CD4-positive, CD25-positive, alpha-beta regulatory T cell (primary cell): ENCODE measurements around the gene DGUOK. TPM values are rescaled to one million over a fixed set of nuclear protein-coding genes. Genes with fewer than 3 reads are reported as not detected.

ENCODE experiments used
- ATAC-seq, 2 donors: fragments of 150-1000 bp; cut with Tn5 transposase; one replicate each; pipeline ENCODE4 v1.10.0; 2021; ENCODE audit warnings: low read depth in 2 of 2, moderate number of reproducible peaks in 2 of 2, moderate library complexity in 1 of 2
- DNase-seq, 3 donors: peaks; one replicate each; pipeline versions ENCODE4 v3.0.0 to v3.0.0-alpha.2; 2012 to 2022; ENCODE audit warnings: mixed read lengths in 1 of 3
- H3K27ac ChIP-seq: one replicate; pipeline ENCODE4 v1.7.0; 2013; ENCODE audit warnings: mild to moderate bottlenecking, low read length; ENCODE audit not compliant: insufficient read depth, poor library complexity, severe bottlenecking
- H3K27me3 ChIP-seq: one replicate; pipeline ENCODE4 v1.7.0; 2013; ENCODE audit warnings: low read length; ENCODE audit not compliant: control insufficient read depth, insufficient read depth
- H3K36me3 ChIP-seq: one replicate; pipeline ENCODE4 v1.7.0; 2013; ENCODE audit warnings: mild to moderate bottlenecking, low read length, moderate library complexity; ENCODE audit not compliant: control insufficient read depth, insufficient read depth
- H3K4me1 ChIP-seq: 2 replicates; pipeline ENCODE4 v1.7.0; 2013; ENCODE audit warnings: mild to moderate bottlenecking, low read length; ENCODE audit not compliant: insufficient read depth, control insufficient read depth, poor library complexity, severe bottlenecking
- H3K4me3 ChIP-seq: one replicate; pipeline ENCODE4 v1.7.0; 2013; ENCODE audit warnings: low read depth, mild to moderate bottlenecking, low read length, moderate library complexity
- H3K9me3 ChIP-seq, 2 experiments: 1 replicate in 1 of 2; 2 replicates in 1 of 2; pipeline ENCODE4 v1.7.0; 2013; ENCODE audit warnings: low read length in 2 of 2, mild to moderate bottlenecking in 1 of 2, moderate library complexity in 1 of 2; ENCODE audit not compliant: control insufficient read depth in 2 of 2
- H3K27ac Mint-ChIP-seq, 3 donors: one replicate each; pipeline ENCODE4 v1.8.0; 2020 to 2022; ENCODE audit warnings: mild to moderate bottlenecking in 3 of 3, mixed read lengths in 3 of 3, moderate library complexity in 2 of 3
- H3K27me3 Mint-ChIP-seq: one replicate; pipeline ENCODE4 v1.8.0; 2022; ENCODE audit warnings: mild to moderate bottlenecking, mixed read lengths
- H3K36me3 Mint-ChIP-seq: one replicate; pipeline ENCODE4 v1.8.0; 2020; ENCODE audit warnings: mixed read lengths
- H3K4me1 Mint-ChIP-seq, 4 donors: one replicate each; pipeline ENCODE4 v1.8.0; 2020 to 2022; ENCODE audit warnings: mixed read lengths in 4 of 4, mild to moderate bottlenecking in 1 of 4
- H3K4me3 Mint-ChIP-seq, 4 donors: one replicate each; pipeline ENCODE4 v1.8.0; 2020 to 2022; ENCODE audit warnings: mild to moderate bottlenecking in 4 of 4, mixed read lengths in 4 of 4, moderate library complexity in 3 of 4
- H3K9me3 Mint-ChIP-seq, 7 donors: one replicate each; pipeline ENCODE4 v1.8.0; 2020 to 2022; ENCODE audit warnings: mixed read lengths in 7 of 7, mild to moderate bottlenecking in 3 of 7, moderate library complexity in 2 of 7
- polyA plus RNA-seq, 4 donors: library from polyadenylated mRNA; unstranded; fragments of 300-500 nt; fragmentation: Illumina TruSeq; gene quantifications; one replicate each; pipeline ENCODE4 v1.2.3, GENCODE V29; 2021
- total RNA-seq: library from RNA; stranded (reverse); gene quantifications from one replicate; pipeline ENCODE4 v1.2.3, GENCODE V29; 2022

Gene DGUOK
- total and polyA plus RNA-seq, 5 donors from 2014 or later: 43.5 to 226 (median 188) TPM

DNA sequence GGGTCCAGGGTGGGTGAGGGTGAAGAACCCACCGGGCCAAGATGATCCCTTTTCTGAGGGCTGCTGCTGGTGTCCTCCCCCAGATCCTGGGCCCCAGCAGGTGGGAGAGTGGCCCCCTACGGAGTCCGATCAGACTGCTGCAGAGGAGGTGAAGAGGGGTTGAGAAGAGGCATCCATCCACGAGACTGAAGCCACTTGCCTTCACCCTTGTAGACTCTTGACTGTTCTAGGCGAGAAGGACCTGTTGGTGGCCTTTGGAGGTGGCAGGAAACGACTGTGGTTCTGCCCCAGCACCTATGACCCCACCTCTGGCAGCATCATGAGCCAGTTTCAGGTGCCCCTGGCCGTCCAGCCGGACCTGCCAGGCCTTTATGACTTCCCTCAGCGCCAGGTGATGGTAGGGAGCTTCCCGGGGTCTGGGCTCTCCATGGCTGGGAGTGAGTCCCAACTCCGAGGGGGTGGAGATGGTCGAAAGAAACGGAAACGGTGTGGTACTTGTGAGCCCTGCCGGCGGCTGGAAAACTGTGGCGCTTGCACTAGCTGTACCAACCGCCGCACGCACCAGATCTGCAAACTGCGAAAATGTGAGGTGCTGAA, 59.5 kb downstream of the DGUOK start:
- H3K4me3 Mint-ChIP-seq: peak overlapping the region; percentile 89 to 92 (median 90)
- no peaks in the 10 kb centered on the region for H3K9me3 ChIP-seq
- H3K4me1 Mint-ChIP-seq: peaks cover 31 to 79% (median 60%) of the 10 kb centered on the region in 4 donors
- no peaks in the 10 kb centered on the region for H3K27me3 ChIP-seq
- peak overlapping the region; percentile 76 for H3K4me3 ChIP-seq
- H3K4me1 ChIP-seq: peaks cover 67% of the 10 kb centered on the region
- DNase-seq: peak in 1 of 3 donors; percentile 74
- H3K27me3 Mint-ChIP-seq: no peaks in the 10 kb centered on the region
- H3K36me3 Mint-ChIP-seq: peaks cover 18% of the 10 kb centered on the region
- H3K36me3 ChIP-seq: no peaks in the 10 kb centered on the region
- H3K27ac ChIP-seq: peak overlapping the region; percentile 80
- peaks cover 0 to 4% (median 0%) of the 10 kb centered on the region in 7 donors for H3K9me3 Mint-ChIP-seq
- peak overlapping the region; percentile 90 to 93 (median 92) for H3K27ac Mint-ChIP-seq
- peak; percentile 16 to 32 for ATAC-seq

DNA sequence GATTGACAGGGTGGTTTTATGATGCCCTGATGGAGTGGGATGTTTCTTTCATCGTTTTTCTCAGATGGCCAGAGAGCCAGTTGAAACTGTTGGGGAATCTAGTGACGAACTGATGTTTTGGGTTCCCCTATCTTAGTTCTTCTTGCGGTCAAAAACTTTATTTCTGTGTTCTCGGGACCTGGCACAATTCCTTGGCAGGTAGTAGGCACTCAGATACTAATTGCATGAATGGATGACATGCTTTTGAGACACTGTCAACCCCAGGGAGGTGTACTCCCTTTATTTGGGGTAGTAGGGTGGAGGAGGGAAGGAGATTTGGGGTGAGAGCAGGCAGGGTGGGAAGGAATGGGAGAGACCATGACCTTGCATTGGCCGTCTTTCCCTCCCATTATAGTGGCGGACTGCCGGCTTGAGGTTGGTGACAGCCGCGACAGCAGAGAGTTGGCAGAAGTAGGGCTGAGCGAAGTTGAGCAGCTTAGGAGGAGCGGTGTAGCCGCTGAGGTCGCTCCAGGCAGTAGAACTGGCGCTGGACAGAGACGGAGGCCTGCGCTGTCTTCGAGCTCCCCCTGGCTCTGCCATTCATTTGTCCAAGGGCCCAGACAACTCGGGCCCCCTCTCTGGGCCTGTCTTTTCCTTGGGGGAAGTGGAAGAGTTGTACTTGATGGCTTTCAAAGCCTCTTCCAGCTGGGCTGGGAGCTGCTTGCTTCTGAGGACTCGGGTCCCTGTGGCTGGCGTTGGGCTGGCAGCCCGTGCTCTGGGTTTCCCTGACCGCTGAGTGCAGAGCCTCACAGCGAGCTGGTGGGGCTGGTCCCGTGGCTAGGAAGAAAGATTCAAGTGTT, 60.6 kb downstream of the DGUOK start:
- DNase-seq (peak in 1 of 3 donors; percentile 62), ATAC-seq (peak; percentile 42 to 55)
- H3K36me3 ChIP-seq: peaks cover 3% of the 10 kb centered on the region
- no peaks in the 10 kb centered on the region for H3K27me3 Mint-ChIP-seq
- H3K4me1 ChIP-seq: peaks cover 58% of the 10 kb centered on the region
- peaks cover 0 to 4% of the 10 kb centered on the region in 2 experiments for H3K9me3 ChIP-seq
- H3K4me3 ChIP-seq: peak overlapping the region; percentile 76
- peaks cover 0 to 8% (median 4%) of the 10 kb centered on the region in 7 donors for H3K9me3 Mint-ChIP-seq
- peaks cover 27 to 75% (median 57%) of the 10 kb centered on the region in 4 donors for H3K4me1 Mint-ChIP-seq
- H3K36me3 Mint-ChIP-seq: peaks cover 23% of the 10 kb centered on the region
- peak overlapping the region in 2 of 3 donors; percentile 90 to 92 for H3K27ac Mint-ChIP-seq
- H3K27me3 ChIP-seq: no peaks in the 10 kb centered on the region
- peak overlapping the region; percentile 89 to 92 (median 90) for H3K4me3 Mint-ChIP-seq
- peak overlapping the region; percentile 80 for H3K27ac ChIP-seq

DNA sequence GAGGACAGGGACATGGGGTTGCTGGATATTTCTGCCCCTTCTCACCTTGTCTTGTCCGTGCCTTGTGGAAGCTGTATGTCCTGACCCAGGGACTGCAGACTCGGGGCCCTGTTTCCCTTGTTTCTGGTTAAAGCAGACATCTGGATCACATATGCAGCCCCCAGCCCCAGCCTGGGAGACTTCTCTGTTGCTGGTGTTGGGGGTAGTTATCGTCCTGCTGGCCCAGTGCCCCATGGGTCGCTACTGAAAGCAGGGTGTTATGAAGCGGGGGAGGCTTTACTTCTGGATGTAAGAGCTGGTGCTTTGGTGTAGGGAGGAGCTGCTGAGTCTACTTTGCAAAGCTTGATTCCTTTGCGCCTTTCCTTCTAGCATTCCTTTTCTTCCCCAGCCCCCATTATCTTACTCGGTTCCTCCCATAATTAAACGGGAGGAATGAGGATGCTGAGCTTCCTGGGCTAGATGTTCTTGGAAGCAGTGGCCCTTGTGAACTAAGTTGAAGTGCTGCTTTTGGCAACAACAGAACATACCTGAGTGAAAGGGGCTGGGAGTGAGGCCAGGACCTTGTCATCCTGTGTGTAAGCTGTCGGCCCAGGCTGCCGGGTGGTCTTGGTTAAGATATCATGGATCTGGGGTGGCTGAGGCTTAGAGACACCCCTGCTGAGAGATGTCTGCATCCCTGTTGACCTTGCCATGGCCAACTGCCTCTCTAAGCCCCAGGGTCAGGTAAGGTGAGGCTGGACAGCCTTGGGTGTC, 61.4 kb downstream of the DGUOK start:
- Histone ChIP-seq H3K9me3 (peaks cover 0 to 4% of the 10 kb centered on the region in 2 experiments), H3K4me1 (peaks cover 62% of the 10 kb centered on the region), H3K27ac (peak overlapping the region; percentile 80), H3K4me3 (peak overlapping the region; percentile 76), H3K27me3 (no peaks in the 10 kb centered on the region), H3K36me3 (peaks cover 3% of the 10 kb centered on the region)
- Mint-ChIP-seq H3K36me3 (peaks cover 27% of the 10 kb centered on the region), H3K9me3 (peaks cover 0 to 8% (median 4%) of the 10 kb centered on the region in 7 donors), H3K4me1 (peaks cover 27 to 75% (median 55%) of the 10 kb centered on the region in 4 donors), H3K4me3 (peak overlapping the region; percentile 89 to 92 (median 90)), H3K27ac (peak overlapping the region; percentile 50 to 92 (median 90)), H3K27me3 (no peaks in the 10 kb centered on the region)
- peak in 1 of 3 donors; percentile 20 for DNase-seq
- ATAC-seq: no peak

DNA sequence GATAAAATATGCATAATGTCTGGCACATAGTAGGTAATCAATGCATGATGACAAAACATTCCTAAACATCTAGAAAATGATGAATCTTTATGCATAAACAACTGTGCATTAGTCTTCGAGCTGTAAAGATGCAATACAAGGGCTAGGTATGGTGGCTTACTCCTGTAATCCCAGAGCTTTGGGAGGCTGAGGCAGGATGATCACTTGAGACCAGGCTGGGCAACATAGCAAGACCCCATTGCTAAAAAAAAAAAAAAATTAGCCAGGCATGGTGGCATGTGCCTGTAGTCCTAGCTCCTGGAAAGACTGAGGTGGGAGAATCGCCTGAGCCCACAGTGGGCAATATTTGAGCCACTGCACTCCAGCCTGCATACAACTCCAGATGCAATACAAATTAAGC, 63.3 kb downstream of the DGUOK start:
- peak overlapping the region in 2 of 4 donors; percentile 16 to 91 for H3K4me3 Mint-ChIP-seq
- Histone ChIP-seq H3K27ac (no peak overlapping the region), H3K36me3 (peaks cover 3% of the 10 kb centered on the region), H3K9me3 (peaks cover 0 to 4% of the 10 kb centered on the region in 2 experiments), H3K4me1 (peaks cover 60% of the 10 kb centered on the region), H3K27me3 (no peaks in the 10 kb centered on the region), H3K4me3 (no peak overlapping the region)
- peak overlapping the region in 2 of 3 donors; percentile 54 to 78 for H3K27ac Mint-ChIP-seq
- peaks cover 0 to 8% (median 4%) of the 10 kb centered on the region in 7 donors for H3K9me3 Mint-ChIP-seq
- peaks cover 30% of the 10 kb centered on the region for H3K36me3 Mint-ChIP-seq
- ATAC-seq (no peak), DNase-seq (no peak)
- H3K4me1 Mint-ChIP-seq: peaks cover 36 to 83% (median 61%) of the 10 kb centered on the region in 4 donors
- H3K27me3 Mint-ChIP-seq: no peaks in the 10 kb centered on the region

DNA sequence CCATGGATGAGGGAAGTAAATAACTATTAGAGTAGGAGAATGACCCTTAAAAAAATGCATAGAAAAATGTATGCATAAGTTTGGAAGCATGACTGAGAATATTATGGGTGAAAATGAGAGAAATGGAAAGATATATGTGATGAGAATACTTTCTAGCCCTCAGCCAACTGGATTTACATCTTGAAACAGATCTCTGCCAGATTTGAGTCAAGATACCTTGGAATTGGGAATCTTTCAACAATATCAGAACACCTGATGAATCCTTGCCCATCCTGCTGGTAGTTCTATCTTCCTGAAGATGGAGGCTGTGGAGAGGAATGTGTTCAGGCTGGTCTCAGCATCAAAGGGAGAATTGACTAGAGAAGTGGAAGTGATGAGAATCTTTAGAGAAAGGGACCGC, 63.9 kb downstream of the DGUOK start:
- no peak for DNase-seq

DNA sequence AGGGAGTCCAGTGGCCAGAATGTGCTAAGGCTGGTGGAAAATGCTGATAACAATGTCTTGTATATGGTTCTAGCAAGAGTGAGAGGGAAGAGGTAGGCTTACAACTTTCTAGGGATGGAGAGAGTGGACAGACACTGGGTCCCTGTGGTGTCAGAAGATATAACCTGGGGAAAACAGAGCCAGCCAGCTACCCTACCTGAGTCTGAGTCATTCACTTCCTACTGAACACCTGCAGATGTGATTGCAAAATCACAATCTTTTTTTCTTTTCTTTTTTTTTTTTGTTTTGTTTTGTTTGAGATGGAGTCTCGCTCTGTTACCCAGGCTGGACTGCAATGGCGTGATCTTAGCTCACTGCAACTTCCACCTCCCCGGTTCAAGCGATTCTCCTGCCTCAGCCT, 65.4 kb downstream of the DGUOK start:
- H3K4me3 Mint-ChIP-seq: peak overlapping the region in 3 of 4 donors; percentile 41 to 75 (median 56)
- peaks cover 30% of the 10 kb centered on the region for H3K36me3 Mint-ChIP-seq
- H3K27me3 Mint-ChIP-seq: no peaks in the 10 kb centered on the region
- DNase-seq (no peak), ATAC-seq (no peak)
- peaks cover 32 to 85% (median 57%) of the 10 kb centered on the region in 4 donors for H3K4me1 Mint-ChIP-seq
- Histone ChIP-seq H3K4me1 (peaks cover 56% of the 10 kb centered on the region), H3K4me3 (peak overlapping the region; percentile 32), H3K27me3 (no peaks in the 10 kb centered on the region), H3K27ac (no peak overlapping the region), H3K36me3 (peaks cover 3% of the 10 kb centered on the region), H3K9me3 (peaks cover 0 to 4% of the 10 kb centered on the region in 2 experiments)
- peak overlapping the region in 1 of 3 donors; percentile 87 for H3K27ac Mint-ChIP-seq
- peaks cover 0 to 8% (median 4%) of the 10 kb centered on the region in 7 donors for H3K9me3 Mint-ChIP-seq

More for the DNA sequence above, 63.9 kb downstream of the DGUOK start:
- H3K36me3 Mint-ChIP-seq: peaks cover 30% of the 10 kb centered on the region
- no peak overlapping the region for H3K4me3 ChIP-seq
- peaks cover 3% of the 10 kb centered on the region for H3K36me3 ChIP-seq
- H3K4me3 Mint-ChIP-seq: peak overlapping the region in 2 of 4 donors; percentile 16 to 91
- H3K27ac ChIP-seq: no peak overlapping the region
- H3K9me3 Mint-ChIP-seq: peaks cover 0 to 8% (median 4%) of the 10 kb centered on the region in 7 donors
- H3K27me3 Mint-ChIP-seq: no peaks in the 10 kb centered on the region
- H3K9me3 ChIP-seq: peaks cover 0 to 4% of the 10 kb centered on the region in 2 experiments
- H3K27ac Mint-ChIP-seq: peak overlapping the region in 2 of 3 donors; percentile 54 to 78
- ATAC-seq: no peak
- peaks cover 36 to 87% (median 62%) of the 10 kb centered on the region in 4 donors for H3K4me1 Mint-ChIP-seq
- H3K4me1 ChIP-seq: peaks cover 60% of the 10 kb centered on the region
- H3K27me3 ChIP-seq: no peaks in the 10 kb centered on the region

DNA sequence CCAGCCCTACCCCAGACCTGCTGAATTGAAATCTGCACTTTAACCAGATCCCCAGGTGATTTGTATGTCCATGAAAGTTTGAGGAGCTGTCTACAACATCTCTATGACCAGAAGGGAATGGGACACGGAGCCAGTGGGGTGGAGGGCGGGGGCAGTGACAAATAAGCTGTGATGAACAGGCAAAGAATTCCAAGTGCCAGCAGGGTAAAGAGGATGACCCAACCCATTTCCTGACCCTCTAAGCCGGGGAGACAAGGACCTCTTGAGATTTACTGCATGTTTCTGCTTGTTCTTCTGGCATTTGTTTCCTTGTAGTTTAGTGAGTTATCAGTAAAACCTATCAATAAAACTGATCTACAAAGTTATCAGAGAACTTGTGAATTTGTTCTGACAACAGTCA, 66.7 kb downstream of the DGUOK start:
- no peak for ATAC-seq

More for the DNA sequence above, 66.7 kb downstream of the DGUOK start:
- Mint-ChIP-seq H3K9me3 (peaks cover 0 to 8% (median 4%) of the 10 kb centered on the region in 7 donors), H3K4me3 (peak overlapping the region in 3 of 4 donors; percentile 7 to 51 (median 15)), H3K36me3 (peaks cover 29% of the 10 kb centered on the region), H3K27ac (peak overlapping the region; percentile 76 to 87 (median 76)), H3K4me1 (peaks cover 31 to 85% (median 56%) of the 10 kb centered on the region in 4 donors), H3K27me3 (no peaks in the 10 kb centered on the region)
- Histone ChIP-seq H3K27me3 (no peaks in the 10 kb centered on the region), H3K4me3 (no peak overlapping the region), H3K27ac (peak overlapping the region; percentile 51), H3K36me3 (peaks cover 3% of the 10 kb centered on the region), H3K4me1 (peaks cover 56% of the 10 kb centered on the region), H3K9me3 (peaks cover 0 to 4% of the 10 kb centered on the region in 2 experiments)
- DNase-seq: no peak
